Stomach (tissue), 9 donors: ENCODE data around the gene TRIO. TPM values are rescaled to one million over a fixed set of nuclear protein-coding genes. Genes with fewer than 3 reads are reported as not detected.

Experiments used
- DNase-seq, 2 donors: peaks; one replicate each; pipeline versions ENCODE4 v3.0.0 to v3.0.0-alpha.2; 2013 to 2019
- H3K27ac ChIP-seq, 5 donors: fragments of 200-600 bp in 4 of 5; sonication (generic) in 4 of 5; one replicate each; pipeline ENCODE4 v1.5.1; 2013 to 2019; ENCODE audit warnings: mild to moderate bottlenecking in 1 of 5, moderate library complexity in 1 of 5
- H3K27me3 ChIP-seq, 3 donors: fragments of 200-600 bp; sonication (generic); one replicate each; pipeline ENCODE4 v1.5.1; 2017 to 2019; ENCODE audit warnings: mixed run types in 1 of 3
- H3K36me3 ChIP-seq, 4 donors: fragments of 200-600 bp; sonication (generic); 1 replicate in 3 of 4; 2 replicates in 1 of 4; pipeline ENCODE4 v1.5.1; 2016 to 2019
- H3K4me1 ChIP-seq, 4 donors: fragments of 200-600 bp; sonication (generic); one replicate each; pipeline ENCODE4 v1.5.1; 2016 to 2019
- H3K4me3 ChIP-seq, 4 donors: fragments of 200-600 bp; sonication (generic) in 3 of 4; one replicate each; pipeline ENCODE4 v1.5.1; 2016 to 2019; ENCODE audit warnings: mild to moderate bottlenecking in 1 of 4
- H3K9me3 ChIP-seq, 4 donors: fragments of 200-600 bp; sonication (generic); one replicate each; pipeline ENCODE4 v1.5.1; 2016 to 2019
- EP300 ChIP-seq: sonication (generic); formaldehyde crosslinking; IDR thresholded peaks from one replicate; pipeline ENCODE4 v1.6.1; 2017; ENCODE audit warnings: antibody characterized with exemption
- POLR2A ChIP-seq, 4 donors: fragments of 450-650 bp; IDR thresholded peaks; one replicate each; pipeline ENCODE4 v1.6.1; 2016; ENCODE audit warnings: antibody characterized with exemption in 4 of 4, control low read depth in 2 of 4, mild to moderate bottlenecking in 1 of 4, moderate library complexity in 1 of 4
- POLR2AphosphoS5 ChIP-seq, 3 donors: sonication (generic); formaldehyde crosslinking; IDR thresholded peaks; one replicate each; pipeline ENCODE4 v1.6.1; 2016; ENCODE audit warnings: antibody characterized with exemption in 3 of 3
- WGBS, 5 donors: extraction: QIAGEN DNeasy Blood & Tissue Kit in 3 of 5; methylation state at CpG; one replicate each; pipeline versions ENCODE4 v1.1.5 to v1.1.7; 2013 to 2018; 5-methylcytosine and 5-hydroxymethylcytosine counted together
- intact Hi-C: fragments of 100-400 bp; cut with DNase I; formaldehyde crosslinking; loops from one replicate; pipeline ENCODE4 v1.15.1; 2023; ENCODE audit warnings: low total_unique reads
- polyA plus RNA-seq, 3 donors: library from polyadenylated mRNA; stranded (reverse); fragments of 200-250 nt; gene quantifications; one replicate each; pipeline ENCODE4 v1.2.3, GENCODE V29; 2013
- total RNA-seq, 5 donors: library from RNA; depleted of rRNA; stranded (reverse); fragments of >200 nt; gene quantifications; one replicate each; pipeline versions ENCODE4 v1.1.0 to v1.2.3, GENCODE V29; 2014 to 2016
- TF ChIP-seq, protein P1 (sequence below), 7 experiments: fragments of 450-650 bp in 4 of 7; fragments of 200-600 bp in 3 of 7; sonication (generic) in 3 of 7; IDR thresholded peaks; one replicate each; pipeline ENCODE4 v1.5.1; 2016 to 2019; ENCODE audit warnings: antibody characterized with exemption in 7 of 7, control low read depth in 2 of 7, mild to moderate bottlenecking in 1 of 7
- donor health status: healthy with polysubstance abuse.
- donor health status: Bipolar disorder and iron deficiency.
- donor health status: healthy.

TRIO gene
- total and polyA plus RNA-seq, 8 donors = 9.9 to 558 (median 127) TPM

DNA sequence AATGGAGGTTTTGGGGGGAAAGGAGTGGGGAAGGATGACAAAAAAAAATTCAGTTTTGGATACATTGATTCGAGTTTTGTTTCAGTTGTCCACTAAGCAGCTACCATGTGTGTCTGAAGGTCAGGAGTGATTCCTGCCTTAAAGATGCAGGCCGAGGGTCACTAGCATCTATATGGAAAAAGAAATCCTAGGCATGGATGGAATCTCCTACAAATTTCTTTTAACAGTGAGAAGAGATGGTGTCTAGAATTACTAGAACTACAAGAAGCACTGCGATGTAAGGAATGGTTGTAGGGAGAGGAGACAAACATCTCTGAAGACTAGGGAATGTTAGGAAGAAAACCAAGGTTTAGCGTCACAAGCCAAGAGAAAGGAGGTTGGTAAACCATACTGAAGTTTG is 19.6 kb upstream of the TRIO start:
- Histone ChIP-seq H3K4me3 (no peak overlapping the region), H3K36me3 (no peaks in the 10 kb centered on the region), H3K27ac (no peak overlapping the region), H3K4me1 (no peaks in the 10 kb centered on the region), H3K9me3 (no peaks in the 10 kb centered on the region), H3K27me3 (no peaks in the 10 kb centered on the region)
- intact Hi-C loops = no loop called here
- no peak for DNase-seq
- WGBS, 5 donors = 90 to 96% (median 92%) methylated on average over 4 of the region's 4 CpGs
- TF ChIP-seq, protein P1, sequence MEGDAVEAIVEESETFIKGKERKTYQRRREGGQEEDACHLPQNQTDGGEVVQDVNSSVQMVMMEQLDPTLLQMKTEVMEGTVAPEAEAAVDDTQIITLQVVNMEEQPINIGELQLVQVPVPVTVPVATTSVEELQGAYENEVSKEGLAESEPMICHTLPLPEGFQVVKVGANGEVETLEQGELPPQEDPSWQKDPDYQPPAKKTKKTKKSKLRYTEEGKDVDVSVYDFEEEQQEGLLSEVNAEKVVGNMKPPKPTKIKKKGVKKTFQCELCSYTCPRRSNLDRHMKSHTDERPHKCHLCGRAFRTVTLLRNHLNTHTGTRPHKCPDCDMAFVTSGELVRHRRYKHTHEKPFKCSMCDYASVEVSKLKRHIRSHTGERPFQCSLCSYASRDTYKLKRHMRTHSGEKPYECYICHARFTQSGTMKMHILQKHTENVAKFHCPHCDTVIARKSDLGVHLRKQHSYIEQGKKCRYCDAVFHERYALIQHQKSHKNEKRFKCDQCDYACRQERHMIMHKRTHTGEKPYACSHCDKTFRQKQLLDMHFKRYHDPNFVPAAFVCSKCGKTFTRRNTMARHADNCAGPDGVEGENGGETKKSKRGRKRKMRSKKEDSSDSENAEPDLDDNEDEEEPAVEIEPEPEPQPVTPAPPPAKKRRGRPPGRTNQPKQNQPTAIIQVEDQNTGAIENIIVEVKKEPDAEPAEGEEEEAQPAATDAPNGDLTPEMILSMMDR (IDR thresholded peaks at IDR 0.05) = no peak
- no peak for TF ChIP-seq POLR2AphosphoS5 (IDR thresholded peaks at IDR 0.05)
- no peak for TF ChIP-seq EP300
- TF ChIP-seq POLR2A (IDR thresholded peaks at IDR 0.05) = no peak

DNA sequence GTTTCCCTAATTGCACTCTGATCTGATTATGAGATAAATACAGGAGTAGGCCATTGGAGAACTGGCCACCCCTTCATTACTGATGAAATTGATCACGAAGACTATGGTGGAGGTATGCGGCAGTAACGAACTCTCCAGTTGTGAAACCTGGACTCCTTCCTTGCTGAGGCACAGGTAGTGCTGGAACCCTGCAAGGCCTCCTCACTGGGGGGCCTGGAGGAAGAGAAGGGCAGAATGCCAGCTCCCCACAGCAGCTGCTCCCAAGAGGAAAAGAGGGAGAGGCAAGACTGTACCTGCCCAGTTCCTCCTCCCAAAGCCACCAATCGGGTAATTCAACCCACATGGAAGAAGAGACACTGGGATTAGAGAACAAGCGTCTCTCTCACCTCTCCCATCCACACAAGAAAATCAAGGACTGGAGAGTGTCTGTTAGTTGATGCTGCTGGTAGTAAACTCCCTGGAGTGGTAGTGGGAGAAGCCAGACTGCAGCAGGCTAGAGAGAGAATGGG is 19.1 kb upstream of the TRIO start:
- Histone ChIP-seq H3K27ac (no peak overlapping the region), H3K9me3 (no peaks in the 10 kb centered on the region), H3K36me3 (no peaks in the 10 kb centered on the region), H3K27me3 (no peaks in the 10 kb centered on the region), H3K4me3 (no peak overlapping the region), H3K4me1 (no peaks in the 10 kb centered on the region)
- TF ChIP-seq, protein P1 (IDR thresholded peaks at IDR 0.05) = no peak
- TF ChIP-seq POLR2AphosphoS5 (IDR thresholded peaks at IDR 0.05) (no peak), EP300 (no peak), POLR2A (IDR thresholded peaks at IDR 0.05) (no peak)
- no peak for DNase-seq
- intact Hi-C loops = no loop called here
- WGBS, 5 donors = 94 to 98% (median 97%) methylated on average over 5 of the region's 5 CpGs

GRCh38 chr5:14125262-14125661 is 17.9 kb upstream of the TRIO start:
- DNase-seq = no peak
- 72 to 85% (median 75%) methylated on average over 1 of the region's 1 CpG for WGBS, 5 donors
- Histone ChIP-seq H3K4me3 (no peak overlapping the region), H3K27ac (no peak overlapping the region), H3K36me3 (no peaks in the 10 kb centered on the region), H3K4me1 (no peaks in the 10 kb centered on the region), H3K9me3 (no peaks in the 10 kb centered on the region), H3K27me3 (no peaks in the 10 kb centered on the region)
- TF ChIP-seq, protein P1 (IDR thresholded peaks at IDR 0.05) = no peak
- TF ChIP-seq POLR2A (IDR thresholded peaks at IDR 0.05) (no peak), POLR2AphosphoS5 (IDR thresholded peaks at IDR 0.05) (no peak), EP300 (no peak)
- intact Hi-C loops = no loop called here

- H3K27me3 ChIP-seq = no peaks in the 10 kb centered on the region
- H3K4me3 ChIP-seq = no peak overlapping the region
- TF ChIP-seq EP300 = no peak
- no peak for TF ChIP-seq POLR2A (IDR thresholded peaks at IDR 0.05)
- no peak for TF ChIP-seq POLR2AphosphoS5 (IDR thresholded peaks at IDR 0.05)
- TF ChIP-seq, protein P1 (IDR thresholded peaks at IDR 0.05) = no peak
- no peaks in the 10 kb centered on the region for H3K36me3 ChIP-seq
- H3K4me1 ChIP-seq = peaks cover 0 to 10% (median 0%) of the 10 kb centered on the region in 4 donors
- DNase-seq = no peak
- intact Hi-C loops = no loop called here
- 57 to 77% (median 63%) methylated on average over 3 of the region's 3 CpGs for WGBS, 5 donors
- no peak overlapping the region for H3K27ac ChIP-seq
- no peaks in the 10 kb centered on the region for H3K9me3 ChIP-seq
Observed at GRCh38 chr5:14127587-14127986, 15.6 kb upstream of the TRIO start.
